ENCODE results near the gene ABCA6.

GRCh38 chr17:69144331-69145255 is 2.9 kb upstream of the ABCA6 start:
- TF ChIP-seq POLR2A (IDR thresholded peaks at IDR 0.05) (no peak), CTCF (IDR thresholded peaks at IDR 0.05) (no peak)

All from testis (tissue), 2 donors.